PC-3 (cell line): ENCODE measurements around the gene IMPA2.

Experiments used
- CTCF ChIP-seq: fragments of 300-600 bp; sonication (generic); conservative IDR thresholded peaks from 2 replicates; pipeline ENCODE4 v1.5.1; 2017; ENCODE audit warnings: antibody characterized with exemption, low read depth, mild to moderate bottlenecking, low read length
- EZH2phosphoT487 ChIP-seq: fragments of 300-600 bp; sonication (generic); IDR thresholded peaks from 2 replicates; pipeline ENCODE4 v1.6.1; 2018; ENCODE audit warnings: mild to moderate bottlenecking, antibody characterized with exemption, low read length, borderline replicate concordance

GRCh38 chr18:11955239-11956029 lies 25.9 kb upstream of the IMPA2 start:
- TF ChIP-seq CTCF (no peak), EZH2phosphoT487 (no peak)
